ENCODE results near the gene SLC7A1.
A peak's percentile ranks its signal among the peaks of the same experiment; 100 is the strongest.
"Not testable (repeated sequence)": the region's sequence is repeated elsewhere in the genome, so short reads cannot be mapped to it uniquely, and the experiment has no call there.

SLC7A1 gene

GRCh38 chr13:29595380-29596063, at the start of gene SLC7A1:
Gene SLC7A1, minus strand, starts transcription at chr13:29595688. Its CDS starts 59,500 bp downstream, at chr13:29536188.
- DNase-seq (ENCODE audit: low read depth), result peak; percentile 73

- DNase-seq (ENCODE audit: low read depth), result no peak
Measured at GRCh38 chr13:29640665-29641064, 45.2 kb upstream of the SLC7A1 start.

GRCh38 chr13:29636831-29637230, 41.3 kb upstream of the SLC7A1 start:
- DNase-seq (ENCODE audit: low read depth), result not testable (repeated sequence)

- no peak for DNase-seq (ENCODE audit: low read depth)
Measured at GRCh38 chr13:29624997-29625396, 29.5 kb upstream of the SLC7A1 start.

DNA sequence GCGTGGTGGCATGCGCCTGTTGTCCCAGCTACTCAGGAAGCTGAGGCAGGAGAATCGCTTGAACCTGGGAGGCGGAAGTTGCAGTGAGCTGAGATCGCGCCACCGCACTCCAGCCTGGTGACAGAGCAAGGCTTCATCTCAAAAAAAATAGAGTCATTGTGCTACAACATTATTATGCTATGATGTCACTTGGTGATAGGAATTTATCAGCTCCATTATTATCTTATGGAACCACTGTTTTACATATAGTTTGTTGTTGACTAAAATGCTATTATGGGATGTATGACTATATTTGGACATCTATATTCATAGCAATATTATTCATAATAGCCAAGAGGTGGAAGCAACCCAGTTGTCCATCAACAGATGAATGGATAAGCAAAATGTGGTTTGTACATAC, 26.4 kb upstream of the SLC7A1 start:
- DNase-seq (ENCODE audit: low read depth), result no peak

DNA sequence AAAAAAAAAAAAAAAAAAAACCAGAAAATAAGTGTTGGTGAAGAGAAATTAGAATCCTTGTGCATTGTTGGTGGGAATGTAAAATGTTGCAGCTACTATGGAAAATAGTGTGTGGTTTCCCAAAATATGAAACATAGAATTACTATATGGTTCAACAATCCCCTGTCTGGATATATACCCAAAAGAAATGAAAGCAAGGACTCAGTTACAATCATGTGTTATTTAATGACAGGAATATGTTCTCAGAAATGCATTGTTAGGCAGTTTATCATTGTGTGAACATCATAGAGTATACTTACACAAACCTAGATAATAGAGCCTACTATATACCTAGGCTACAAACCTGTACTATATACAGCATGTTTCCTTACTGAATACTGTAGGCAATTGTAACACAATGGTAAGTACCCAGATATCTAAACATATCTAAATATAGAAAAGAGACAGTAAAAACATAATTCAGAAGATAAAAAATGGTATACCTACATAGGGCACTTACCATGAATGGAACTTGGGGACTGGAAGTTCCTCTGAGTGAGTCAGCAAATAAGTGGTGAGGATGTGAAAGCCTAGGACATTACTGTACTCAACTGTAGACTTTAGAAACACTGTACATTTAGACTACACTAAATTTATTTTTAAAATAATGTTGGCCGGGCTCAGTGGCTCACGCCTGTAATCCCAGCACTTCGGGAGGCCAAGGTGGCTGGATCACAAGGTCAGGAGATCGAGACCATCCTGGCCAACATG, 25.7 kb upstream of the SLC7A1 start:
- peak; percentile 7 for DNase-seq (ENCODE audit: low read depth)

DNA sequence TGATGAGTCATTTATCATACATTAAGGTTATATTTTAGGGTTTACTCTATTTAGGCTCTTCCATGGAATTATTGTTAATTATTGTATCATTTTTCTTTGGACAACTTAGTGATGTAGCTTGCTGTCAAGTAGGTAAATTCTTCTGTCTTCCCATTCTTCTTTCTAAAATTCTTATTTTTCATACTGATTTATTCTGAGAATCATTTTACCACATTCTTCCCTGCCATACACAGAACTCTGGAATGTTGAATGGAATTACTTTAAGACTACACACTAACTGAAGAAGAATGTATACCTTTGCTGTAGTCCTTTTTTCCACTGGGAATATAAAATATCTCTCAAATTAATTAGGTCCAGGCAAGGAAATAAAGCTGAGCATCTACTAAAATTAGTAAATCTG, 24.5 kb upstream of the SLC7A1 start:
- no peak for DNase-seq (ENCODE audit: low read depth)

DNA sequence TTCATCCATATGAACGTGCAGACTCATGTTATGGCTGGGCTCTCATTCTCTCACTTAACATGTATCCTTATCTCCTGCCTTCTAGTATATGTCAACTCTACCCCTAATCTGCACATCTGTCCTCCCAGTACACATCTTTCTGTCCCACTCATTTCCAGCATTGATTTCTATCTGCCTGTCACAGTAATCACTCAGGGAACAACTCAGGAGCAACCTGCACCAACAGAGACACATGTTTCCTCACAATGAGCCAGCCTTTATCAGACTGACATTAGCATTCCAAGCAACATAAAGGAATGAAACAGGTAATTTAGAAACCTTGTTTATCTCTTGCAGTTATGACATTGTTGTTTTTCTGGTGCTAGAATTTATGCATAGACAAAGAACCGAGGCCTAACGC, 17.6 kb upstream of the SLC7A1 start:
- no peak for DNase-seq (ENCODE audit: low read depth)

DNA sequence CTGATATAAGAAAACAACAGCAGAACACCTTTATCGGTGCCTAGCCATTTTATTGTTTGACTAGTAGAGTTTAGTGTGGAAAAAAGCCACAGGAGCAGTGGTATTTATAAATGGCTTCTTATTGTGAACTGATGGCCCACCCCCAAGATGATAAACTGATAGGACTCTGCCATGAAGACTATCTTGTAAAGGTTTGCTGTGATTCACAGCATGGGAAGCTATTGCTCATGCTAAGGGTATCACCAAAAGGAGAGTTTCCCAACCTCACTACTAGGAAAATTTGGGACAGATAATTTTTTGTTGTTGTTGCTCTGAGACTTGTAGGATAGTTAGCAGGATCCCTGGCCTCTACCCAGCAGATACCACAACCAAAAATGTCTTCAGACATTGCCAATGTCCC, 12.0 kb upstream of the SLC7A1 start:
- DNase-seq (ENCODE audit: low read depth), result no peak

- DNase-seq (ENCODE audit: low read depth), result no peak
Measured at GRCh38 chr13:29605860-29606526, 10.5 kb upstream of the SLC7A1 start.

GRCh38 chr13:29598321-29598720, 2.8 kb upstream of the SLC7A1 start:
- no peak for DNase-seq (ENCODE audit: low read depth)

DNA sequence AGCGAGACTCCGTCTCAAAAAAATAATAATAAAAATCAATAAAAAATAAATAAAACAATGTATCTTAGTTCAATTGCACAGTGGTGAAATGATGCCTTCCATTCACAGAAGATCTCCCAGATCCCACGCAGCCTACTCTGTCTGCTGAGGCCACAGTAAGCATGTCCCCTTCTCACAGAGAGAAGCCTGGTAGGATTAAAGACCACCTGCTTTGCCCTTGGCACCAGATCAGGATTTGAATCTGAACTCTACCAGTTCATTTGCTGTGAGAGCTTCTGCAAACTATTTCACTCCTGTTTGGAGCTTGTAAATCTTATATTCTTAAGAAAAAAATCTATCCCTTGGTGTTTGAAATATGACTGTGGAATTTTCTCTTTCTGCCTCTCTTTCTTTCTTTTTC, 2.2 kb upstream of the SLC7A1 start:
- DNase-seq (ENCODE audit: low read depth), result no peak

DNA sequence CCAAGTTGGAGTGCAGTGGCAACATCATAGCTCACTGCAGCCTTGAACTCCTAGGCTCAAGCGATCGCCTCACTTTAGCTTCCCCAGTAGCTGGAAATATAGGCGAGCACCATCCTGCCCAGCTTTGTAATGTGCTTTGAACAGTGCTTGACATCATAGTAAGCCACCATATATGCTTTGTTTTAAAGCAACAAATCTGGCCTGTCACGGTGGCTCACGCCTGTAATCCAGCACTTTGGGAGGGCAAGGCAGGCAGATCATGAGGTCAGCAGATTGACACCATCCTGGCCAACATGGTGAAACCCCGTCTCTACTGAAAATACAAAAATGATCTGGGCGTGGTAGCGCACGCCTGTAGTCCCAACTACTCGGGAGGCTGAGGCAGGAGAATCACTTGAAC, 1.8 kb upstream of the SLC7A1 start:
- DNase-seq (ENCODE audit: low read depth), result no peak

- no peak for DNase-seq (ENCODE audit: low read depth)
Measured at GRCh38 chr13:29596064-29596418, 553 bp upstream of the SLC7A1 start.

- DNase-seq (ENCODE audit: low read depth), result peak; percentile 45
Measured at GRCh38 chr13:29594710-29595379, 643 bp downstream of the SLC7A1 start.

DNA sequence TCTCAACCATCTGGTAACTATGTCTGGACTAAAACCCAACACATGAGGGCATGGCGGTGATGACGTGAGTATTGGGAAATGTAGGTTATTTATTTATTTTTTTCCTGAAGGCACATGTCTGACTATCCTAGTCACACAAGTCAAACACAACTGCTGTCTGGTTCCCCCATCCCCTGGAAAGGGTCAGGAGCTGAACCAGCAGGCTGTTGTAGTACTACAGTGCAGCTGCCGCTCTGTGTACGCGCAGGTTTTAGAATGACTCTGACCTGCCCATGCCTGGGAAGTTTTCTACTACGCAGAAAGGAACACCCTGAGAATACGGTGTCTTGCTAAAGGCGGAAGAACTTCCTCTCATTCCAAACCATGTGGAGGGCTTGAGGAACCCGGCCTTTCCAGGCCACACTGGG, 1.2 kb downstream of the SLC7A1 start:
- peak; percentile 25 for DNase-seq (ENCODE audit: low read depth)

GRCh38 chr13:29593605-29594297, 1.7 kb downstream of the SLC7A1 start:
- DNase-seq (ENCODE audit: low read depth), result no peak

GRCh38 chr13:29591310-29591709, 4.2 kb downstream of the SLC7A1 start:
- DNase-seq (ENCODE audit: low read depth), result no peak

GRCh38 chr13:29589967-29590366, 5.5 kb downstream of the SLC7A1 start:
- no peak for DNase-seq (ENCODE audit: low read depth)

DNA sequence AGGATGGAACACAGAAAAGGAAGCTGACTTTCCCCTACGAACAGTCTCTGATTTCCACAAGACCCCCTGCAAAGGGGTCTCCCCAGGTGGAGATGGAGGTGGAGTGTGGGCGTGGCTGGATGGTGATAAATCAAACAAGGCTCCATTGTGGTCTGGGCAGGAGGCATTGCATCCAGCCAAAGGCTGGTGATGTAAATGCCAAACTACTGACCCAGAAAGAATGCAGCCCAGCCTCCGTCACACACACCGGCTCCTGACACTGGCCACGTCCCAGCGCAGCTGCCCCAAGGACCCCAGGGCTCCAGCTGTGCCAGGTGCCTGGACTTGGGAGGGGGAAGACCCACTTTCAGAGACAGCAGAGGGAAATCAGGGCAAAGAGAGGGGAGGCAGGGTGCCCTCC, 6.3 kb downstream of the SLC7A1 start:
- DNase-seq (ENCODE audit: low read depth), result no peak

GRCh38 chr13:29587645-29588044, 7.8 kb downstream of the SLC7A1 start:
- DNase-seq (ENCODE audit: low read depth), result peak; percentile 22

Measured in stromal cell of bone marrow (primary cell).